ENCODE data around the gene ZNF766.
A peak's percentile ranks its signal among the peaks of the same experiment; 100 is the strongest.

The ZNF766 gene

GRCh38 chr19:52269338-52270261, at the start of gene ZNF766:
ZNF766 (plus strand) TSS chr19:52269587; CDS start chr19:52269614, 27 bp downstream.
- peaks cover 13 to 15% of the 10 kb centered on the region in 2 donors for H3K36me3 ChIP-seq (ENCODE audit: control insufficient read depth in 2 of 2, insufficient read depth in 2 of 2, low read length in 2 of 2)
- peaks cover 0 to 5% of the 10 kb centered on the region in 2 donors for H3K9me3 ChIP-seq (ENCODE audit: control insufficient read depth in 2 of 2, low read length in 2 of 2)
- peak within 1 kb of the TSS; percentile 95 to 96 for H3K4me3 ChIP-seq (ENCODE audit: low read length in 2 of 2)
- peaks cover 0 to 9% of the 10 kb centered on the region in 2 donors for H3K4me1 ChIP-seq (ENCODE audit: control insufficient read depth in 2 of 2, insufficient read depth in 2 of 2, low read length in 2 of 2)
- peak within 1 kb of the TSS; percentile 99 to 100 for H3K9ac ChIP-seq (ENCODE audit: low read depth in 1 of 2, low read length in 2 of 2)
- peak within 1 kb of the TSS; percentile 98 to 99 for H3K27ac ChIP-seq (ENCODE audit: low read depth in 2 of 2, low read length in 2 of 2)
- H3K27me3 ChIP-seq (ENCODE audit: control insufficient read depth in 2 of 2, insufficient read depth in 2 of 2, low read length in 2 of 2): no peaks in the 10 kb centered on the region

DNA sequence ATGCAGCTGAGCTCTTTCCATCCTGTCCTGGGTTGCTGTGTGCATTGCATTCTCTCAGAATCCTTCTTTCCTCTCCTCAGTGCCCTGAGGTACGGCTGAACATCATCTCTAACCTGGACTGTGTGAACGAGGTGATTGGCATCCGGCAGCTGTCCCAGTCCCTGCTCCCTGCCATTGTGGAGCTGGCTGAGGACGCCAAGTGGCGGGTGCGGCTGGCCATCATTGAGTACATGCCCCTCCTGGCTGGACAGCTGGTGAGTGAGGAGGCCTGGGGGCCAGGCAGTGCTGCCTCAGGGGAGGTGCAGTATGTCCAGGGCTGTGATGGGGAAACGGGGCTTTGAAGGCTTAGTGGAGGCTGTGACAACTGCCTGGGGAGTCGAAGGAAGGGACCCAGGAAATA, 49.8 kb upstream of the ZNF766 start:
- Histone ChIP-seq H3K4me1 (ENCODE audit: control insufficient read depth in 2 of 2, insufficient read depth in 2 of 2, low read length in 2 of 2) (no peaks in the 10 kb centered on the region), H3K9me3 (ENCODE audit: control insufficient read depth in 2 of 2, low read length in 2 of 2) (no peaks in the 10 kb centered on the region), H3K36me3 (ENCODE audit: control insufficient read depth in 2 of 2, insufficient read depth in 2 of 2, low read length in 2 of 2) (peaks cover 90 to 97% of the 10 kb centered on the region in 2 donors), H3K27ac (ENCODE audit: low read depth in 2 of 2, low read length in 2 of 2) (no peak overlapping the region), H3K27me3 (ENCODE audit: control insufficient read depth in 2 of 2, insufficient read depth in 2 of 2, low read length in 2 of 2) (no peaks in the 10 kb centered on the region), H3K9ac (ENCODE audit: low read depth in 1 of 2, low read length in 2 of 2) (no peak overlapping the region), H3K4me3 (ENCODE audit: low read length in 2 of 2) (no peak overlapping the region)

DNA sequence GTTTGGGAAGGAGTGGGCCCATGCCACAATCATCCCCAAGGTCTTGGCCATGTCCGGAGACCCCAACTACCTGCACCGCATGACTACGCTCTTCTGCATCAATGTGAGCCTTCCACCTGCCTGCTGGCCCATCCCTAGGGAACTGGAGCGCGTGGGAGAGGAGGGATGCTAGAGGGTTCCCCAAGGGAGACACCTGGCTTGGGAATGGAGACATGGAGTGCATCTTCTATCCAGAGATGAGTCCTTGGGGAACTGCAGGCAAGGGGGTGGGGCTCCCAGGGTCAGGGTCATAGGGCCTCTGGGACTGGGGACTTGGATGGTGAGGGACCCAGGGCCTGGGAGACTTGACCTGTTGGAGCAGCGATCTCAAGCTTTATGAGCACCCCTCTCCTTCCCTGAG, 48.4 kb upstream of the ZNF766 start:
- Histone ChIP-seq H3K4me3 (ENCODE audit: low read length in 2 of 2) (no peak overlapping the region), H3K27ac (ENCODE audit: low read depth in 2 of 2, low read length in 2 of 2) (no peak overlapping the region), H3K27me3 (ENCODE audit: control insufficient read depth in 2 of 2, insufficient read depth in 2 of 2, low read length in 2 of 2) (no peaks in the 10 kb centered on the region), H3K9me3 (ENCODE audit: control insufficient read depth in 2 of 2, low read length in 2 of 2) (no peaks in the 10 kb centered on the region), H3K36me3 (ENCODE audit: control insufficient read depth in 2 of 2, insufficient read depth in 2 of 2, low read length in 2 of 2) (peaks cover 86 to 95% of the 10 kb centered on the region in 2 donors), H3K4me1 (ENCODE audit: control insufficient read depth in 2 of 2, insufficient read depth in 2 of 2, low read length in 2 of 2) (no peaks in the 10 kb centered on the region), H3K9ac (ENCODE audit: low read depth in 1 of 2, low read length in 2 of 2) (no peak overlapping the region)

- Histone ChIP-seq H3K36me3 (ENCODE audit: control insufficient read depth in 2 of 2, insufficient read depth in 2 of 2, low read length in 2 of 2) (peaks cover 86 to 95% of the 10 kb centered on the region in 2 donors), H3K27me3 (ENCODE audit: control insufficient read depth in 2 of 2, insufficient read depth in 2 of 2, low read length in 2 of 2) (no peaks in the 10 kb centered on the region), H3K9ac (ENCODE audit: low read depth in 1 of 2, low read length in 2 of 2) (no peak overlapping the region), H3K9me3 (ENCODE audit: control insufficient read depth in 2 of 2, low read length in 2 of 2) (no peaks in the 10 kb centered on the region), H3K27ac (ENCODE audit: low read depth in 2 of 2, low read length in 2 of 2) (no peak overlapping the region), H3K4me1 (ENCODE audit: control insufficient read depth in 2 of 2, insufficient read depth in 2 of 2, low read length in 2 of 2) (no peaks in the 10 kb centered on the region), H3K4me3 (ENCODE audit: low read length in 2 of 2) (no peak overlapping the region)
Measured at GRCh38 chr19:52221831-52222375, 47.5 kb upstream of the ZNF766 start.

DNA sequence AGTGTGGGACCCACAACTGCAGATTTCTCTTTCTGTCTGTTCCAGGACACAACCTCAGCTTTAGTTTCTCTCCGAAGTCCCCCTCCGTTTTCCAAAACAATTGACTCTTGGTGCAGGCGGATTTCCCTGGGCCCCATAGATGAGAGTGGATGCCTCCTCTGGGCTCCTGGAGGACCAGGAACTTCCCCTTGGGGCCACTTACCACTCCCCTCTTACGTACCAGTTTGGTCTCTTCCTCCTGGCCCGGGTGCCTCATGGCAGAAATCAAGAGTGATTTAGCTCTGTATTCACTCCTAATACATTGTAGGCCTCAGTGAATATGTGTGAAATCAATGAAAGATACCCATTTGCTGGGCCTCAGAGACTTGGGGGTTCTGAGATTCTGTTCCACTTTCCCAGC, 45.2 kb upstream of the ZNF766 start:
- no peak overlapping the region for H3K9ac ChIP-seq (ENCODE audit: low read depth in 1 of 2, low read length in 2 of 2)
- no peak overlapping the region for H3K4me3 ChIP-seq (ENCODE audit: low read length in 2 of 2)
- H3K4me1 ChIP-seq (ENCODE audit: control insufficient read depth in 2 of 2, insufficient read depth in 2 of 2, low read length in 2 of 2): no peaks in the 10 kb centered on the region
- H3K27ac ChIP-seq (ENCODE audit: low read depth in 2 of 2, low read length in 2 of 2): no peak overlapping the region
- H3K36me3 ChIP-seq (ENCODE audit: control insufficient read depth in 2 of 2, insufficient read depth in 2 of 2, low read length in 2 of 2): peaks cover 82 to 94% of the 10 kb centered on the region in 2 donors
- no peaks in the 10 kb centered on the region for H3K9me3 ChIP-seq (ENCODE audit: control insufficient read depth in 2 of 2, low read length in 2 of 2)
- H3K27me3 ChIP-seq (ENCODE audit: control insufficient read depth in 2 of 2, insufficient read depth in 2 of 2, low read length in 2 of 2): no peaks in the 10 kb centered on the region

GRCh38 chr19:52226652-52227051, 42.7 kb upstream of the ZNF766 start:
- Histone ChIP-seq H3K4me1 (ENCODE audit: control insufficient read depth in 2 of 2, insufficient read depth in 2 of 2, low read length in 2 of 2) (no peaks in the 10 kb centered on the region), H3K9me3 (ENCODE audit: control insufficient read depth in 2 of 2, low read length in 2 of 2) (no peaks in the 10 kb centered on the region), H3K4me3 (ENCODE audit: low read length in 2 of 2) (no peak overlapping the region), H3K27ac (ENCODE audit: low read depth in 2 of 2, low read length in 2 of 2) (no peak overlapping the region), H3K36me3 (ENCODE audit: control insufficient read depth in 2 of 2, insufficient read depth in 2 of 2, low read length in 2 of 2) (peaks cover 59 to 70% of the 10 kb centered on the region in 2 donors), H3K27me3 (ENCODE audit: control insufficient read depth in 2 of 2, insufficient read depth in 2 of 2, low read length in 2 of 2) (no peaks in the 10 kb centered on the region), H3K9ac (ENCODE audit: low read depth in 1 of 2, low read length in 2 of 2) (no peak overlapping the region)

GRCh38 chr19:52227196-52227940, 42.0 kb upstream of the ZNF766 start:
- Histone ChIP-seq H3K36me3 (ENCODE audit: control insufficient read depth in 2 of 2, insufficient read depth in 2 of 2, low read length in 2 of 2) (peaks cover 52 to 62% of the 10 kb centered on the region in 2 donors), H3K27ac (ENCODE audit: low read depth in 2 of 2, low read length in 2 of 2) (no peak overlapping the region), H3K9me3 (ENCODE audit: control insufficient read depth in 2 of 2, low read length in 2 of 2) (no peaks in the 10 kb centered on the region), H3K4me1 (ENCODE audit: control insufficient read depth in 2 of 2, insufficient read depth in 2 of 2, low read length in 2 of 2) (no peaks in the 10 kb centered on the region), H3K9ac (ENCODE audit: low read depth in 1 of 2, low read length in 2 of 2) (no peak overlapping the region), H3K27me3 (ENCODE audit: control insufficient read depth in 2 of 2, insufficient read depth in 2 of 2, low read length in 2 of 2) (no peaks in the 10 kb centered on the region), H3K4me3 (ENCODE audit: low read length in 2 of 2) (no peak overlapping the region)

GRCh38 chr19:52227980-52228379, 41.4 kb upstream of the ZNF766 start:
- Histone ChIP-seq H3K4me3 (ENCODE audit: low read length in 2 of 2) (no peak overlapping the region), H3K4me1 (ENCODE audit: control insufficient read depth in 2 of 2, insufficient read depth in 2 of 2, low read length in 2 of 2) (no peaks in the 10 kb centered on the region), H3K9ac (ENCODE audit: low read depth in 1 of 2, low read length in 2 of 2) (no peak overlapping the region), H3K27ac (ENCODE audit: low read depth in 2 of 2, low read length in 2 of 2) (no peak overlapping the region), H3K36me3 (ENCODE audit: control insufficient read depth in 2 of 2, insufficient read depth in 2 of 2, low read length in 2 of 2) (peaks cover 46 to 56% of the 10 kb centered on the region in 2 donors), H3K9me3 (ENCODE audit: control insufficient read depth in 2 of 2, low read length in 2 of 2) (no peaks in the 10 kb centered on the region), H3K27me3 (ENCODE audit: control insufficient read depth in 2 of 2, insufficient read depth in 2 of 2, low read length in 2 of 2) (no peaks in the 10 kb centered on the region)

DNA sequence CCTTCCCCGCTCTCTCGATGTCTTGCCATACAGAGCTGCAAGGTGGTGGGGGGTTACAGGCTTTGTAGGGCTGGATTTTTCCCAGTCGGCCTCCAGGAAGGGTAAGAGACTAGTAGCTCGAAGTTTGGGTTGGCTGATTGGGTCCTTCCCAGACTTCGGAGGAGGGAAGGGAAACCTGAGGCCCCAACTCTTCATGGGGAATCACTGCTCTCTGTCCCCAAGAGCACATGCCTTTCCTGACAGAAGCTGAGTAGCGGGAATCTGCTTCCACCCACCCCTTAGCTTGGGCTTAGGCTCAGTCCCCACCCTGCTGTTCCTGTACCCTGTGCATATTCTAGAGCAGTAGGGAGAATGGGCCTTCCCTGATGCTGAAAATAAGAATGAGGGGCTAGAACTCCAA, 39.9 kb upstream of the ZNF766 start:
- no peak overlapping the region for H3K27ac ChIP-seq (ENCODE audit: low read depth in 2 of 2, low read length in 2 of 2)

GRCh38 chr19:52230685-52231084, 38.7 kb upstream of the ZNF766 start:
- Histone ChIP-seq H3K36me3 (ENCODE audit: control insufficient read depth in 2 of 2, insufficient read depth in 2 of 2, low read length in 2 of 2) (peaks cover 24 to 32% of the 10 kb centered on the region in 2 donors), H3K27me3 (ENCODE audit: control insufficient read depth in 2 of 2, insufficient read depth in 2 of 2, low read length in 2 of 2) (no peaks in the 10 kb centered on the region), H3K4me1 (ENCODE audit: control insufficient read depth in 2 of 2, insufficient read depth in 2 of 2, low read length in 2 of 2) (no peaks in the 10 kb centered on the region), H3K9ac (ENCODE audit: low read depth in 1 of 2, low read length in 2 of 2) (no peak overlapping the region), H3K27ac (ENCODE audit: low read depth in 2 of 2, low read length in 2 of 2) (no peak overlapping the region), H3K4me3 (ENCODE audit: low read length in 2 of 2) (no peak overlapping the region), H3K9me3 (ENCODE audit: control insufficient read depth in 2 of 2, low read length in 2 of 2) (no peaks in the 10 kb centered on the region)

More for the DNA sequence above, 39.9 kb upstream of the ZNF766 start:
- no peaks in the 10 kb centered on the region for H3K27me3 ChIP-seq (ENCODE audit: control insufficient read depth in 2 of 2, insufficient read depth in 2 of 2, low read length in 2 of 2)
- H3K4me1 ChIP-seq (ENCODE audit: control insufficient read depth in 2 of 2, insufficient read depth in 2 of 2, low read length in 2 of 2): no peaks in the 10 kb centered on the region
- H3K4me3 ChIP-seq (ENCODE audit: low read length in 2 of 2): no peak overlapping the region
- peaks cover 31 to 41% of the 10 kb centered on the region in 2 donors for H3K36me3 ChIP-seq (ENCODE audit: control insufficient read depth in 2 of 2, insufficient read depth in 2 of 2, low read length in 2 of 2)
- H3K9ac ChIP-seq (ENCODE audit: low read depth in 1 of 2, low read length in 2 of 2): no peak overlapping the region
- no peaks in the 10 kb centered on the region for H3K9me3 ChIP-seq (ENCODE audit: control insufficient read depth in 2 of 2, low read length in 2 of 2)
